KMS-11 (cell line): ENCODE data around the gene CTAGE1.

Source experiments
- H2AFZ ChIP-seq: fragments of 200-600 bp; sonication (generic); 2 replicates; pipeline ENCODE4 v1.6.1; 2016; ENCODE audit warnings: antibody characterized with exemption, mixed run types, low read depth
- H3K27ac ChIP-seq: fragments of 200-600 bp; sonication (generic); 2 replicates; pipeline ENCODE4 v1.6.1; 2016; ENCODE audit warnings: mild to moderate bottlenecking, mixed run types
- H3K27me3 ChIP-seq: fragments of 200-600 bp; sonication (generic); 2 replicates; pipeline ENCODE4 v1.6.1; 2017; ENCODE audit warnings: mild to moderate bottlenecking, low read depth, mixed run types, moderate library complexity; ENCODE audit not compliant: insufficient read depth
- H3K36me3 ChIP-seq: fragments of 200-600 bp; sonication (generic); 2 replicates; pipeline ENCODE4 v1.6.1; 2017; ENCODE audit warnings: mild to moderate bottlenecking, mixed run types; ENCODE audit not compliant: insufficient read depth
- H3K4me1 ChIP-seq: fragments of 200-600 bp; sonication (generic); 2 replicates; pipeline ENCODE4 v1.6.1; 2016; ENCODE audit warnings: mild to moderate bottlenecking, low read depth, mixed run types; ENCODE audit not compliant: poor library complexity, severe bottlenecking
- H3K4me2 ChIP-seq: fragments of 200-600 bp; sonication (generic); 2 replicates; pipeline ENCODE4 v1.7.0; 2016; ENCODE audit warnings: mild to moderate bottlenecking, mixed run types
- H3K4me3 ChIP-seq: fragments of 200-600 bp; sonication (generic); IDR thresholded peaks from 2 replicates; pipeline ENCODE4 v1.6.1; 2017; ENCODE audit warnings: low read depth, low read length, mixed read lengths; ENCODE audit not compliant: insufficient read depth
- H3K79me2 ChIP-seq: fragments of 200-600 bp; sonication (generic); 2 replicates; pipeline ENCODE4 v1.6.1; 2016; ENCODE audit warnings: low read depth, mixed run types; ENCODE audit not compliant: insufficient read depth
- H3K9ac ChIP-seq: fragments of 200-600 bp; sonication (generic); 2 replicates; pipeline ENCODE4 v1.6.1; 2016; ENCODE audit warnings: mild to moderate bottlenecking, mixed run types
- H4K20me1 ChIP-seq: fragments of 200-600 bp; sonication (generic); 2 replicates; pipeline ENCODE4 v1.6.1; 2016; ENCODE audit warnings: mild to moderate bottlenecking, mixed run types; ENCODE audit not compliant: insufficient read depth
- TF ChIP-seq, protein P1 (sequence below): fragments of 200-600 bp; sonication (generic); conservative IDR thresholded peaks from 2 replicates; pipeline ENCODE4 v1.6.1; 2017; ENCODE audit warnings: low read depth, mild to moderate bottlenecking, antibody characterized with exemption, low read length, moderate library complexity, mixed read lengths

The CTAGE1 gene

DNA sequence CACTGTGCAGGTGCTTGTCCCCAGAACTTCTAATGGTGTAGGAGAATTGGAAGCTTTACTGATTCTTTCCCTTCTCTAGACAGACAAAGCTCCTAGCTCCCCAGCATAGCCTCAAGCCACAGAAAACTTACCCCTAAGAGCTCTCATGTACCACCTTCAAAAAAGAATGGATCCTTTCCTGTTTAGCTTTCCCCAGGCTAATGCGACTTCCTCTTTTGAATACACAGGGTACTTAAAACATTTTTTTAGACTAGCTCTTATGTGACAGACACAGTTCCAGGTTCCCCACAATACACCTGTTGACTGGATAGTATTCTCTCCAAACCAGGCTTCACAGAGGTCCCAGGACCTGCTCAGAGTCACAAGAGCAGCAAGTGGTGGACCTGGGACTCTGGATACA lies 8.3 kb downstream of the CTAGE1 start:
- Histone ChIP-seq H2AFZ (no peak overlapping the region), H3K27me3 (no peaks in the 10 kb centered on the region), H3K4me3 (no peak overlapping the region), H3K36me3 (no peaks in the 10 kb centered on the region), H3K4me2 (no peak overlapping the region), H3K9ac (no peak overlapping the region), H3K79me2 (no peaks in the 10 kb centered on the region), H3K4me1 (no peaks in the 10 kb centered on the region), H4K20me1 (no peaks in the 10 kb centered on the region), H3K27ac (no peak overlapping the region)
- TF ChIP-seq, protein P1, sequence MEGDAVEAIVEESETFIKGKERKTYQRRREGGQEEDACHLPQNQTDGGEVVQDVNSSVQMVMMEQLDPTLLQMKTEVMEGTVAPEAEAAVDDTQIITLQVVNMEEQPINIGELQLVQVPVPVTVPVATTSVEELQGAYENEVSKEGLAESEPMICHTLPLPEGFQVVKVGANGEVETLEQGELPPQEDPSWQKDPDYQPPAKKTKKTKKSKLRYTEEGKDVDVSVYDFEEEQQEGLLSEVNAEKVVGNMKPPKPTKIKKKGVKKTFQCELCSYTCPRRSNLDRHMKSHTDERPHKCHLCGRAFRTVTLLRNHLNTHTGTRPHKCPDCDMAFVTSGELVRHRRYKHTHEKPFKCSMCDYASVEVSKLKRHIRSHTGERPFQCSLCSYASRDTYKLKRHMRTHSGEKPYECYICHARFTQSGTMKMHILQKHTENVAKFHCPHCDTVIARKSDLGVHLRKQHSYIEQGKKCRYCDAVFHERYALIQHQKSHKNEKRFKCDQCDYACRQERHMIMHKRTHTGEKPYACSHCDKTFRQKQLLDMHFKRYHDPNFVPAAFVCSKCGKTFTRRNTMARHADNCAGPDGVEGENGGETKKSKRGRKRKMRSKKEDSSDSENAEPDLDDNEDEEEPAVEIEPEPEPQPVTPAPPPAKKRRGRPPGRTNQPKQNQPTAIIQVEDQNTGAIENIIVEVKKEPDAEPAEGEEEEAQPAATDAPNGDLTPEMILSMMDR: no peak

DNA sequence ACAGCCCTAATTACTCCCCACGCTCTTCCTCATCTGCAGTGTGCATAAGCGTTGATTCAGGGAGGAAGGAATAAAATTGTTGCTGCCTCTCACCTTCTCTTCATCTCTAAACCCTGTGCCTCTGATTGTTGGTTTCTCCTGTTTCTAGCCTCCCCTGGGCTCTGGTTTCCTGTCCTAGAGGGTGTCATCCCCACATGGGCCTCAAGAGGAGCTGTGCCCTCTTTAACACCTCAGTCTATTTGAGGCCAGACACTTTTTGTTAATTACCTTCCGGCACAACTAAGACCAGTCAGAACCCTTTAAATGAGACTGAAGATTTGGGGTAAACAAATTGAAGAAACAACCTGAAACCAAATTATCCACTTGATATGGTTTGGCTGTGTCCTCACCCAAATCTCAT lies 9.7 kb downstream of the CTAGE1 start:
- H3K27me3 ChIP-seq: no peaks in the 10 kb centered on the region
- TF ChIP-seq, protein P1: peak; percentile 47
- no peaks in the 10 kb centered on the region for H3K79me2 ChIP-seq
- H4K20me1 ChIP-seq: no peaks in the 10 kb centered on the region
- H3K4me3 ChIP-seq: no peak overlapping the region
- H3K4me1 ChIP-seq: no peaks in the 10 kb centered on the region
- no peak overlapping the region for H2AFZ ChIP-seq
- H3K9ac ChIP-seq: no peak overlapping the region
- H3K36me3 ChIP-seq: no peaks in the 10 kb centered on the region
- no peak overlapping the region for H3K4me2 ChIP-seq
- H3K27ac ChIP-seq: no peak overlapping the region

DNA sequence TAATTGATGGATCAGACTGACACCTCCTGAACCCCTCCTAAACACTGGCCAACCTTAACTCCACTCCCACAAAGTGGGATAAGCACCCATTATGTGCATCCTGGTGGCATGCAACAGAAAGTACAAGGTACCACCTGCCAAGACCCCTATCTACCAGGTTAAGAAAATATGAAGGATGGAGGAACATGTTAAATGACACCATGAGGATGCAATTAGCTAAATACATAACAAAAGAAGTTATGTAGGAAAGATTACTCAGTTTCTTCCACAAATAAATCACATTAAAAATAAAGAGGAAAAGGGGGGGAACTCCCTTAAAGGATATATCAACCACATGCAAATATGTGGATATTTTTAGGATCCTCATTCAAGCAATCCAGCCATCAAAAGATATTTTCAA lies 12.6 kb downstream of the CTAGE1 start:
- Histone ChIP-seq H4K20me1 (no peaks in the 10 kb centered on the region), H3K79me2 (no peaks in the 10 kb centered on the region), H3K4me3 (no peak overlapping the region), H3K27ac (no peak overlapping the region), H3K4me2 (no peak overlapping the region), H2AFZ (no peak overlapping the region), H3K36me3 (no peaks in the 10 kb centered on the region), H3K4me1 (no peaks in the 10 kb centered on the region), H3K9ac (no peak overlapping the region), H3K27me3 (no peaks in the 10 kb centered on the region)
- TF ChIP-seq, protein P1: no peak

DNA sequence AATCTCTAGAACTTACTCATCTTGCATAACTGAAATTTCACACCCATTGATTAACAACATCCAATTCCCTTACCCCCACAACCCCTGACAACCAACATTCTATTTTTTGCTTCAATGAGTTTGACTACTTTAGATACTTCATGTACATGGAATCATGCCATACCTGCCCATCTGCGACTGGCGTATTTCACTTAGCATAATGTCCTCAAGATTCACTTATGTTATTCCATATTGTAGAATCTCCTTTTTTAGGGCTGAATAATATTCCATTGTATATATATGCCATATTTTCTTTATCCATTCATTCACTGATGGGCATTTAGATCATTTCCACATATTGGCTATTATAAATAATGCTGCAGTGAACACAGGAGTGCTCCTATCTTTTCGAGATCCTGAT lies 13.8 kb downstream of the CTAGE1 start:
- H3K36me3 ChIP-seq: no peaks in the 10 kb centered on the region
- no peaks in the 10 kb centered on the region for H3K4me1 ChIP-seq
- no peak overlapping the region for H3K4me3 ChIP-seq
- peaks cover 3% of the 10 kb centered on the region; the same call in 1 of the 2 replicates for H3K27me3 ChIP-seq
- no peak overlapping the region for H3K27ac ChIP-seq
- no peak overlapping the region for H2AFZ ChIP-seq
- H3K4me2 ChIP-seq: no peak overlapping the region
- H3K9ac ChIP-seq: no peak overlapping the region
- H3K79me2 ChIP-seq: no peaks in the 10 kb centered on the region
- H4K20me1 ChIP-seq: no peaks in the 10 kb centered on the region
- TF ChIP-seq, protein P1: no peak
